AML-193 (cell line): ENCODE measurements around the gene SGPL1.

Source experiments
- DNase-seq, 2 experiments: peaks; one replicate each; lab custom pipeline; 2025; lab: John Stamatoyannopoulos, UW

SGPL1 gene

DNA sequence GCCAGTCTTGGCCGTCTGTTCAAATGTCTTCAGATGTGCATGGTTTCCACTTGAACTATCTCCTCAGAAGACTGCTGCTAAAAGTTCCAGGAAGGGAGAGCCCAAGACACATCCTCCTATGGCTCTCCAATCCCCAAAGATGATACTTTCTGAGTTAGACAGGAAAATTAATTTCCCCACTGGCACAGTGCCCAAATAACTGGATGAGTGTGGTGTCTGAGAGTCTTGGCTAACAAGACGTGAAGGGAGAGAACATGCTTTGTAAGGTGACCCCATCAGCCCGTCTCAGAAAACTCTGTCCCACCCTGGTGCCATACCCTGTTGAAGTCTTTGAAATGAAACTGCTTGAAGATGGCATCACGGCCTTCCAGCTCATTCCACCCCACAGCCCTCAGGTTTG is 69.7 kb downstream of the SGPL1 start:
- no peak for DNase-seq

DNA sequence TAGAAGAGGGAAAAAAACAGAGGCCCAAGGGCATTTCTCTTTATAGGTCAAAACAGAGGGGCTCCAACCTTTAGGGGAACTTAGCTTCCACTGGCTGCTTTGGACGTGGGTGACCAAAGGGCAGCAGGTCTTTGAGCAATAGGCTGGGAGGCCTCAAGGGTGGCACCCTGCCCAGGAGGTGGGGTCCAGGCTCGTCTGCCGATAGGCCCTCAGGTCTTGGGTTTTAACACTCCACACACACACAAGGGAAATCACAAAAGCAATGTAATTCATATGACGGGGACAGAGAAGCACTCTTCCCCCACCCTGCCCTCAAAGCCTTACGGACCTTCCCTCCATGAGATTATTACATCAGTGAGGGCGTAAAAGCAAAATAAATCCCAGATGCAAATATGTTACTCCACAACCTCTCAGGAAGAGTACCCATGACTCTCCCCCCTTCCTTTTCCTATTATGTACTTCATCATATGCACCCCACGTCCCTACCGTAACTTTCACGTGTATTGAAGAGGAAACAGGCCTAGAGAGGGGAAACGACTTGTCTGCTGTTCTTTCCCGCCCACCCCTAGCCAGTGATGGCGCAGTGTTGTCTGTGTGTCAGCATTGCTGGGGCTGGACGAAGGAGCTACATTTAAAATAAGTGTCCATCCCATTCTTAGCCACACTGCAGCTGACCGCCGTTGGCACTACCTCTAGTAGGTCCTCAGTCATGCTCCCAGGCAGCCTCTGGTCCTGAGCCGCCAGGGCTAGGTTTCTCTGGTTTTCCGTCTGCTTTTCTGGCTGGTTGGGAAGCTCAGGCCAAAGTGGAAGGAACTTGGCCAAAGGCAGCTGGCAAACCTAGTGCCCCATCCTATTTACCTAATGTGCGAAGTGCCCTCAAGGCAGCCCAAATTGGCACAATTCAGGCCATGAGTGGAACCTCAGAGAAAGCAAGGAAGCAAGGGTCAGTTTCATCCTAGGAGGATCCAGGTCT is 70.5 kb downstream of the SGPL1 start:
- no peak for DNase-seq

DNA sequence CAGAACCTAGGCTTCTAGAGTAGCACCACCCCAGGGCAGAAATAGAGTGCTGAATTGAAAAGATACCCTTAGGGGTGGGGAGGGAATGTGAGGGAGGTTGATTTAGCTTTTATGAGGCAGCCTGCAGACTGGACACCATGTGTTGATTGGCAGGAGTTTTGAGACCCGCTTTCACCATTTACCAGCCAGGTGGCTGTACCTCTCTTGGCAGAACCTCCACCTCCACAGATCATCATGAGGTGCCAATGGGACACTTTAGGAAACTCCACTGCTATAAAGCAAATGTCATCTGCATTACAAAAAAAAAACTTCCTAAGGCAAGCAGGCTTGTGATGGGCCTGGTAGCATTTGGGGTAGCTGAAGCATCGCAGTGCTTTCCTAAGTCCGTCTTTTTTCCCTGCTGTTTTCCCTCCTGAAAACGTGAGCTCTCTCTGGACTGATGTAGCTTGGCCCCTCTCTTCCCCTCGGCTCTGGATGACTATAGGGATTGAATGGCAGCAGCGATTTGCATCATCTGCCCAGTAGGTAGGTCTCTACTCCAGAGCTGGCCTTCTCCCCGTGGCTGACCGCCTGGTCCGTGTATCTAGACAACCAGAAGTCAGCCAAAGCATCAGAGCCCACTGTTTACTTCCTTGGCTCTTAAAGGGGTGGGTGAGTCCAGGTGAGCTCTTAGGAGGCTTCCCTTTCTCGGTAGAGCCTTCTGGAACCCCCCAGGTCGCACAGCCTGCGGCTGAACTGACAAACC is 71.3 kb downstream of the SGPL1 start:
- DNase-seq: no peak

DNA sequence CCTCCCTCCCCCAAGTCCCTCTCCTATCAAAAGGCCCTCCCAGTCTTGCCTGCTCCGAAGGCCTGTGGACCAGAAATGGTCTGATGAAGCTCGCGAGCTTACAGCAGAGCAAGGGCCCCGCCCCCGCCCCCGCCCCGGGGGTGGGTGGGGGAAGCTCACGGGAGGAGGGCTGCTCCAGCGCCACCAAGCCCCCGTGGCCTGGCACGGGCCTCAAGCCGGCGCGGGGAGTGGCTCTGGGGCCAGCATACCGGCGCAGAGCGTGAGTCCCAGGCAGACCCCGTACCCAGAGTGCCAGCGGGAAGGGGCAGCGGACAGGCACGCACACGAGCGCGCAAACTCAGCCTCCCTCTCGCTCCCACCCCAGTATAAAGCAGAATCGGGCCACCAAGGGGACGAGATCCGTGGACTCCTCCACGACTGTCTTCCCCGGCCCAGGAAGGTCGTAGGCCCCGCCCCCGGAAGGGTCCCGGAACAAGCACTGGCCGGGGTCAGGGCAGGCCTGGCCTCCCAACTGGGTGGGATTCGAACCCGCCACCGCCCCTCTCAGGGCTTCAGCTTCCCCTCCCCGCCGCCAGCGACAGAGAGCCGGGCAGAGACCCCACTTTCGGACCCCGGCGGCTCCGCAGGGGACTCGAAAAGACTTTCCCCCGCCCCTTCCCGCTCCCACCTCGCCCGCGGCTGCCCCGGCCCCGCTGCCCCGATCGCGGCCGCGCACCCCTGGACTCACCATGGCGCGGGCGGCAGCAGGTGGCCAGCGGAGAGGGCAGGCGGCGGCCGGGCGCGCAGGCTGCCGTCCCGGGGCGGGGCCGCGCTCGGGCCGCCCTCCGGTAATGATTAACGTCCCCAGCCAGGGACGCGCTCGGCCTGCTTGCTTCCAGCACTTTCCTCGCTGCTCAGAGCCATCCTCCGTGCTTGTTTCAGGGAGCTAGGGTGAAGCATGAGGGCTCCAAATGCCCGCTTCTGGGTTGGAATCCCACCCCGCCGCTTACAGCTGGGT is 72.4 kb downstream of the SGPL1 start, which contains the start of gene PCBD1:
Gene PCBD1 (minus strand): TSS at position 762 of the 997 bp plus-strand sequence. CDS start 32 bp downstream, at position 730.
- peak; percentile 42 to 51 for DNase-seq

DNA sequence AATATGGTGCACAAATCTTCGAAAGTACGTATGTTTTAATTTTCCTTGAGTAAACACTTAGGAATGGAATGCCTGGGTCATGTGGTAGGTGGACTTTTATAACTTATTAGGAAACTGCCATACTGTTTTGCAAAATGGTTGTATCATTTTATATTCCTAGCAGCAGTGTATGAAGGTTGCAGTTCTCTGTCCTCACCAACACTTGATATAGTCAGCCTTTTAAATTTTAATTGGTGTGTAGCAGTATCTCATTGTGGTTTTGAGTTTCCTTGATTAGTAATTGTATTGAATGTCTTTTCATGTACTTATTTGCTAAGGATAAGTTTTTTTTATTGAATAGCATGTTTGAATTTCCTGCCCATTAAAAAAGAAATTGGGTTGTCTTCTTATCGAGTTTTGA is 73.5 kb downstream of the SGPL1 start:
- DNase-seq: no peak

DNA sequence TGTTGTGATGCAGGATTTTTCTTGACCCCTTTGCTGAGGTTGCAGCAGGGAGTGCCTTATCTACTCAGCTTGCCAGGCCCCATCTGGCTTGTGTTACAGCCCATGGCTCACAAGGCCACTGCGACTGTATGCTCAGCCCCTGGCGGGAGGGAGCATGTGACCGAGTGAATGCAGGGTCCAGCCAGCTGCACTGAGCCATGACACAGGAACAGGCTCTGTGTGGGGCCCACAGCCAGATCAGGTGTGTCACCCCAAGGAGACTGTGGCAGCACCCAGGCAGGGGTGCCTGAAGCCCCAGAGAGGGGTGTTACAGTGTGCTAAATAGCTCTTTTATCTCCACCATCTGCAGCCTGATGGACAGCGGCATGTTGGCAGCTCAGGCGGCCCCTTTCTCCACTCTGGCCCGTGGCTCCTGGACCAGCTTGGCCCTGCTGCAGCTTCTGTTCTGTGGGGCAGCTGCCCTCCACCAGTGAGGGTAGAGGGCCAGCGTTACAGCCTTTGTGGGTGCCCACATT is 75.2 kb downstream of the SGPL1 start:
- no peak for DNase-seq

DNA sequence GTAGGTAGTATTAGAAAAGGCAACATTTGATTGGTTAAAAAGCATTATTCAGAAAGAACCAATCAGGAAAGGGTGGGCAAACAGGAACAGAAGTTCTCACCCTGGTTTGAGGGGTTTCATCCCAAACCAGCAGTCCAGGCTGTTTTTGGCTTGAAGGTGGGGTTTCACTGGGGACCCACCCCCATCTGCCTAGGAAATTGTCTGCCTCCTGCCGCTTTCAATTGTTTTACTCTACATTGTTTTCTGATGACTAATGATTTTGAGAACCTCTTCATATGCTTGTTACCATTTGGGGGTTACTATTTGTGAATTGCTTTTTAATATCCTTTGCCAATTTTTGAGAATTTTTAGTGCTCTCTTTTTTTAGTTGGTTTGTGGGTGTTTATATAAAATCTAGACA is 75.9 kb downstream of the SGPL1 start:
- no peak for DNase-seq

DNA sequence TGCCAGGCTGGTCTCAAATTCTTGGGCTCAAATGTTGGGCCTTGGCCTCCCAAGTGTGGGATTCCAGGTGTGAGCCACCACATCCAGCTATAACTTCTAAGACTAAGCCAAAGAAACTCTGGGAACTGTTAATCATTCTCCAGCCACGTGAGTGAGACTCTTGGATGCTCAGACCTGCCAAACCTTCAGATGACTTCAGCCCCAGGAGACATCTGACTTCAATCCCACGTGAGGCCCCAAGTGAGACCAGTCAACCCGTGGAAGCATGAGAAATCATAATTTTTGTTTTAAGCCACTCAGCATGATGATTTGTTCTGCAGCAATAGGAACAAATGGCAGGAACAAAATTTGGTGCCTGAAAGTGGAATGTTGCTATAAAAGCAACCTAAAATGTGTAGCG is 76.9 kb downstream of the SGPL1 start:
- DNase-seq: no peak

DNA sequence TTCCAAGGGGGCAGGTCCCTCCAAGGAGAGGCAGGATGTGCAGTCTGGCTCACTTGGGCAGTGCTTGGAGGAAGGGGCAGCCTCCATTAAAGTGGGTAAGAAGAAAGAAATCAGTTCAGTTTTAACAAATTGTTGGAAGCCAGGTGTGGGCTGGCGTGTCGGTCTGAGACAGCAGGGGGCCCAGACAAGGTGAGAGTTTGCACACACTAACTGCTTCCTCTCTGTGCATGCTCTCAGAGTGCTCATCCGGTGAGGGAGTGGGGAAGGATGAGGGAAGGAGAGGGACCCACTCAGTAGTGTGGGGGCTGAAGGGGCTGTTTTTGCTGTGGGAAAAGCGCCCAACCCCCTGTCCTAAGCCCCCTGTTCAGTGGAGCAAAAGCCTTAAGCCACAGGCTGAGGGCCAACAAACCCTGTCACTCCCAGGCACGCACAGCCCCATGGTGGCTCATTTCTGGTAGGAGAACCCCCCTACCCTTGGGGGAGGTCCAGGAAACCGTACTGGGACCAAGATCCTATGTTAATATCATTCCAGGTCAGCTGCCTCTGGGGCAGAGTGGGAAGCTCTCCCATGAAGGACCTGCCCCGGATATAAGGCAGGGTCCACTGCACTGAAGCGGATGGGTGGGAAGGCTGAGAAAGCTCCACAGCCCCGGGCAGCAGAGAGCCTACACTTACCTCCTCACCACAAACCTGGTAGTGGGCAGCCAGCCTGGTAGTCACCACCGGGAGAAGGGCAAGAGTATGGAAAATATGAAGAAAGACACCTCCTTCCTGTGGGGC is 77.7 kb downstream of the SGPL1 start:
- no peak for DNase-seq

DNA sequence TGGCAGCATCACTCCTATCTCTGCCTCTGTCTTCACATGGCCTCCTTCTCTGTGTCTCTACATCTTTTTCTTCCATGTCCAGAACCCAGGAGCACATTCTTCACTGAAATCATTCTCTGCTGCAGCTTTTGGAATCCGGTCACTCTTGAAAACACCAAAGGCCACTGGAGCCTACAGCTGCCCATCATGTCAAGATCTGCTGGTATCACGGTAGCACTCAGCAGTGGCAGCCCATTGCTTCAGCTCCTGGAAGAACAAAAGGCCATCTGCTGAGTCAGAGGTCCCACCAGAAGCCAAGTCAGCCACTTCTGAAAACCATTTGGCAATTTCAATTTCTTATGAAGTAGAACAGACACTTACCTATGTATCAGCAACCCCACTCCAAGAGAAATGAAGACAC is 78.7 kb downstream of the SGPL1 start:
- no peak for DNase-seq

DNA sequence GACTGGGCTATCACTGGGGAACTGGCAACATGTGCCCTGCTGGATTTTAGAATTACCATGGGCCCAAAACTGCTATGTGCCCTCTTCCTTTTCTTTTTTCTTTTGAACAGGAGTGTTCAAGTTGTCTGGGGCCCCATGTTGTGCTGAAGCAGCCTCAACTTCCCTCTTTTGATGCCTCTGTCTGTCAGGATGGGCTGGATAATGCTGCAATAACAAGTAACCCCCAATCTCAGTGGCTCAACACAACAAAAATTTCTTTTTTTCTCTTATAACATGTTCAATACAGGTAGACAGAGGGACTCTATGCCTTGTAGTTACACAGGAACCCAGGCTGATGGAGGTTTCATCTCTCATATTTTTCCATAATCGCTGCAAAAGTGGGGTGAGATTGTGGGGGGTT is 80.8 kb downstream of the SGPL1 start:
- DNase-seq: no peak

DNA sequence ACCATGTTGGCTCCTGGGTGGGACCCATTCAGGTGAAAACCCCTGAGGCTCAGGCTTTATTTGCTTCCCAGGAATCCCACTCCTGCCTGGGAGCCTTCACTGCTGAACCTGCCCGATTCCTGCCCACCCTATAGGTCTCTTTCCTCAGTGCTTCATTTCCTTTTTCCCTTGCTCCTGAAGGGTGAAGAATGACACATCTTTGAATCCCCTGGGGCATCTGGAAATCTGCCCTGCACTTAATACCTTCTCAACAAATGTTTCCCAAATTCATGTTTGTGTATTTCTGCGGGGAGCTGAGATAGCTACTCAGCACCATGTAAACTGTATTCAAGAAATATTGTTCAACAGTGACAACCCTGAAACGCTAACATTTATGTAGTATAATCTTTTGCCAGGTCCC is 82.9 kb downstream of the SGPL1 start:
- DNase-seq: no peak

DNA sequence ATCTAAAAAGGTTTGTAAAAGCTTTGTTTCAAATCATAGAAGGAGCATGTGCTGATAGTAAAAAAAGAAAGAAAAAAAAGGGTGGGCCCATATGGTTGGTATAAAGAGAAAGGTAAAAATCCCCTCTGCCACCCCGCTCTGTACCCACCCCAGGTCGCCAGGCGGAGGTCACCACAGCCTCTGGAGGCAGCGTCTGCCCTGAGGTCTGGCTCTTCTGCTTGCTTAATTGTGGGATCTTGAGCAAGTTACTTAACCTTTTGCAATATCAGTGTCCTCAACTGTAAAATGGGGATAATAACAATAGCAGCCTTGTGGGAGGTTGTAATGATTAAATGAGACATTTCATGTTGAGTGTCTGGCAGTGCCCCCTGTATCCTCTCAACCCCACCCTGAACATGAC is 83.3 kb downstream of the SGPL1 start:
- DNase-seq: no peak

DNA sequence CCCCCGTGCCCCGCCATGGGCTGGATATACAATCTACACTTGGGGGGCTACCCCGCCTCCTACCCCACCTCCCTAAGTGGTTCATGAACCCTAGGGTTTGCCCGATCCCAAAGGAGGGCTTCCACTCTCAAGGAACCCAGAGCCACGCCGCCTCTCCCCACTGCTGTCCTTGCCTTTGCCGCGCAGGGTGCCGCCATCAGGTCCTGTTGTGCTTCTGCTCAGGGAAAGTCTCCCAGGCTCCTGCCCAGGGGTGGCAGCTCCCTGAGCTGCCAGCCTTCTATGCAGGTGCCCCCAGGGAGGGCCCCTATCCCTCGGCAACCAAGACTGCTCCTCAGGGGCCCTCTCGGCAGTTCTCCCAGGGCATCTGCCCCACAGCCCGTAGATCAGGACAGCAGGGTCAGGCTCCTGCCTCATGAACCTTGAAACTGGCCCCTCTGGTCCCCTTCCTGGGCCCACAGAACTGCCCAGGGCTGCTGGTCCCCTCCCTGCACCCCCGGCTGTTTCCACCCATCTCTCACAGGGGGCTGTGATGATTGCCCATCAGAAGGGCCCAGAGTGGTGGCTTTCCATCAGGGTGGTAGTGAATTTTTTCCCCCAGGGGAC is 85.6 kb downstream of the SGPL1 start:
- no peak for DNase-seq

DNA sequence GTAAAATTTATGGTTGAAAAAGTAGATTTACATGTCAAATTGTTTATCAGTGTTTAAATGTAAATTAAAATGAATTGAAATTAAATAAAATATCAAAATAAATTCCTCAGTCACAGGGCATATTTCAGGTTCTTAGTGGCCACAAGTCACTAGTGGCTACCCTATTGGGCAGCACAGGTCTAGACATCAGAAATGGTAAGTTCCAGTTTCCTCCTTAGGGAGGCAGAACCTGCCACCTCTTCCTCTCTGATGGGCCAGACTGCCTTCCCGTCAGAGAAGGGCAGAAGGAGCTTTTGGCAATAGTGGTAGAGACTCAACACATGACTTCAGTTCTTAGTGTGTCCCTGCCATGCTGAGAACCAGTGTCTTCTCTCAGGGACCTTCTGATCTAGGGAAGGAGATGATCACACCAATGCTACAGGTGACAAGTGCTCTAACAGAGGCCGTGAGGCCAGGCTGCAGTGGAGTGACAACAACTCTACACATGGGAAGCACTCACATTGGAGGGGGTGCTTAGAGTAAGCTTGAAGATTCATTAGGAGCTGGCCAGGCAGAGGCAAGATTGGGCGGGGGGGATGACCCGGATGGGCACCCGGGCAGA is 87.0 kb downstream of the SGPL1 start:
- DNase-seq: no peak

DNA sequence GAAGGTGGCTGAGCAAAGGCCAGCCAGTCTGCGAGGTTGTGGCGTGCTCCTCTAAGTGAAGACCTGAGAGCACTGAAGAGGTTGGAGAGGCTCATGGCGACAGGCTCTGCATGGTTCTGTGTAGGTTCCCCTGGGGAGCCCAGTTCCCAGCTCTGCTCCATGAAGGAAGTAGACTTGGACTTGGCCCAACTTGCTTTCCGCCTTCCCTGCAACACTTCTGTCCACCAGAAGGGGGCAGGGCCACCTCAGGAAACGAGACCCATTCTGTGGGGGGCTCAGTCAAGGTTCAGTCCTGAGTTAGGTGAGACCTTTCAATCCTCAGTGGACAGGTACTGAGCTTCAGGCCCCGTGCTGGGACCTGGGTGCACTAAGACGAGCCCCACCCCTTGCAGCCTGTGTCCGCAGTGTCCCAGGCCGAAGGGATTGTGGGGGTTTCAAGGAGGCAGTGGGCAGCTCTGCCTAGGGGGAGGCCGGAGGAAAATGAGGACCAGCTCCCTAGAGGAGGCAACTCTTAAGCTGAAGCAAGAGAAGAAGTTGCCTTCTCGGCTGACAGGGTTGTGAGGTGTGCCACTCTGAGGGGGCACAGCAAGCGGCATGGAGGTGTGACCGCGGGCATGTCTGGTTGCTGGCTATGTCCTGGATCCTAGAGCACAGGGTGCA is 87.6 kb downstream of the SGPL1 start:
- no peak for DNase-seq

DNA sequence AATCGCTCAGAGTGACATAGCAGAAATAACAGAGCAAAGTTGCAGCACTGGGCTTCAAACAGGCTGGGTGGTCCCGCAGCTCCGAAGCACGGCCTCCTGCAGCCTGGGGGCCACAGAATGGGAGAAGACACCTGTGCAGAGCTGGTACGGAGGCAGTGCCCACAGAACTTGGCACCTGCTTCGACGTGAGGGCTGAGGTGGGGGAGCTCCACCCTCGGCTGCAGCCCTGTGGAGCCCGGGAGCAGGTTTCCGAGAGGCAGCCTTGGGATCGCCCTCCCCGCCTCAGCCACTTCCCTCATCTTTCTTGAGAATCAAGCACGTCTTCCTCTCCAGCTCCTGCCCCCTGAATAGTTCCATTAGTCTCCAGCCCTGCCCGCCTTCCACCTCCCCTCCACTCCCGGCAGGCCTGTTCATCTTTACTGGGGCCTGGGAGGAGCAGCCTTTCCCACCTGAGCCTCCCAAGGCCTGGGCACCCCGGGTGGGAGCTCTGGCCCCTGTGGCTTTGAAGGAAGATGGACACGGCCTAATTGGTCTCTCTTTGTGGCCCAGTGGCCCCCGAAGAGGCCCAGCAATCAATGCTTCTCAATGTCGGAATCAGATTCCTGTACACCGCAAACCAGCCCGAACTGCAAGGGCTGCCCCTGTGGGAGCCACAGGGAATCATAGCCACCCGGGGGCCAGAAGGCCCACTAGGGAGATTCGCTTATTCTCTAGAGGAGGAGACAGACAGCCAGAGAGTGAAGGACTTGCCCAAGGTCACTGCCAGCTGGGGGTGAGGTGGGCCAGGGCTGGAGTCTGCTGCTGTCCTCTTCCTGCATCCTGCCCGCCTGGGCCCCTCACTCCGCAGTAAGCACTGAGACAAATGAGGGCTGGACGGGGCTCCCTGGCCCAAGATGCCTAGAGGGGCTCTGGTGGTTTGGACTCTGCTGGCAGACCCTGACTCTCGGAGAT is 89.6 kb downstream of the SGPL1 start:
- DNase-seq: no peak
